Endometrial microvascular endothelial cells (primary cell): ENCODE data around the gene LDHAL6B. TPM values are rescaled to one million over a fixed set of nuclear protein-coding genes. Genes with fewer than 3 reads are reported as not detected.

Source experiments
- in situ Hi-C: cut with HindIII; loops from 2 replicates; pipeline ENCODE4 v1.10.0; 2017; ENCODE audit warnings: low sequenced_read_pairs, low pct_unique_long_range_greater_than_20kb; ENCODE audit errors: inconsistent ontology term
- total RNA-seq: library from RNA; depleted of rRNA; stranded (reverse); fragments of >200 nt; gene quantifications from one replicate; pipeline ENCODE4 v1.2.3, GENCODE V29; 2015; ENCODE audit errors: inconsistent ontology term

Gene LDHAL6B
- total RNA-seq, 1 donor from 2014 or later, result not detected

- in situ Hi-C loops, result no loop called here
These were observed 33.4 kb downstream of the LDHAL6B start for GRCh38 chr15:59240036-59240435.

GRCh38 chr15:59242649-59243048 is 36.0 kb downstream of the LDHAL6B start:
- in situ Hi-C loops, result no loop called here

- in situ Hi-C loops, result no loop called here
These were observed 37.0 kb downstream of the LDHAL6B start for GRCh38 chr15:59243622-59244021.

DNA sequence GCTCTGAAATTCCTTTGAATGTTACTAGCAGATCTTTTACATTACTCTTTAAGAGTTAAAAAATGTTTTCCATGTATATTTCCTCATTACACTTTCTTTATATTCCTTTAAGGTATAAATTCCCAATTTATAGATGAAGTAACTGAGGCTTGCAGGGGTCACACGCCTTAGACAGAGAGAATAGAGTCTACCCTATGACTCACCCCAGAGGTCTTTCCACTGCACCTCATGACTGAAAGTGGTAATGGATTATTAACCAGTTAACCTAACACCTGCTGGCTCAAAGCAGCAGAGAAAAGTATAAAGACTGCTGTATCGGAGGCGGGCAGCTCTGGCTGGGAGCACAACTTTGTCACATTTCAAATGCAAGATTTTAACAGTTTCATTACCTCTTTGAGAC is 37.7 kb downstream of the LDHAL6B start:
- in situ Hi-C loops, result no loop called here

DNA sequence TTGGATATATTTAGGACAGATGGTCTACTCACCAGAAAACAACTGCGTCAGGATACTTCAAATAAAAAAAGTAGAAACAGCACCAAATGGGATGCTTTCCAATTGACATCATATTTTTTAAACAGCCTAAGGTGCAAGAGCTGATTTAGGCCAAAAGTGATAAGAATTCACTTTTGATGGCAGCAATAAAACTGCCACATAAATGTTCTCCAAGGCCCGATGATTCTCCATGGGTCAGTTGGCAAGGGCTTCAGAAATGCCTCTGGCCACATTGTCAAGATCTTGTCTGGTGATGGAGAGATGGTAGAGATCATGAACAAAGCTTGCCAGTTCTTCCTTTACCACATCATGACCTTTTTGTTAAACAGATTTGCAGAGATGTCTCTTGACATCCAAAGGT is 38.9 kb downstream of the LDHAL6B start:
- in situ Hi-C loops, result no loop called here

- in situ Hi-C loops, result no loop called here
These were observed 40.7 kb downstream of the LDHAL6B start for GRCh38 chr15:59247364-59247763.

- in situ Hi-C loops, result no loop called here
These were observed 43.2 kb downstream of the LDHAL6B start for GRCh38 chr15:59249816-59250215.

DNA sequence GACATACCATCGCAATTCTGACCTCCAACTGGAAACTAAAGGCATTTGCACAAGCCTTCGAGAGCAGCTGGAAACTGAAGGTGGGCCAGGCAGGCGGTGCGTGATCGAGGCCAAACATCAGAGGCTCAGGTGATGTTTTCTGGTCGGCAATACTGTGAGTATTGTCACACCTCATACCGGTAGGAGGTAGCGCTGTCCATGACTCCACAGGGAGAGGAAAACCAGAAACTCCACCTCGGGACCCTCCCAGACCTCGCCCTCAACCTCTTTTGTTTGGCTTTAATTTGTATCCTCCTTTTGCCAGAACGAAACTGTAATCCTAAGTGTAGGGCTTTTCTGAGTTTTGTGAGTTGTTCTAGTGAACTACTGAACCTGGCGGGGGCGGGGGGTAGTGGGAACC is 43.6 kb downstream of the LDHAL6B start:
- in situ Hi-C loops, result no loop called here

GRCh38 chr15:59251001-59251845 is 44.6 kb downstream of the LDHAL6B start:
- in situ Hi-C loops, result no loop called here

DNA sequence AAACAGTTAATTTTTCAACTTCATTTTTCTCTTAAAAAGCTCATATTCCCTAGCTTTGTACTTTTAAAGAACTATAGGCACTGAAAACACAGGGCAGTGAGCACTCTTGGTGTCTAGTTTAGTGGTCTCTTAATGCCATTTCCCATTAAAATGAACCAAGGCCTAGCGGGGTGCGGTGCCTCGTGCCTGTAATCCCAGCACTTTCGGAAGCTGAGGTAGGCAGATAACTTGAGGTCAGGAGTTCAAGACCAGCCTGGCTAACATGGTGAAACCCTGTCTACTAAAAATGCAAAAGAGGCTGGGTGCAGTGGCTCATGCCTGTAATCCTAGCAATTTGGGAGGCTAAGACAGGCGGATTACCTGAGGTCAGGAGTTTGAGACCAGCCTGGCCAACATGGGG is 45.5 kb downstream of the LDHAL6B start:
- in situ Hi-C loops, result no loop called here

DNA sequence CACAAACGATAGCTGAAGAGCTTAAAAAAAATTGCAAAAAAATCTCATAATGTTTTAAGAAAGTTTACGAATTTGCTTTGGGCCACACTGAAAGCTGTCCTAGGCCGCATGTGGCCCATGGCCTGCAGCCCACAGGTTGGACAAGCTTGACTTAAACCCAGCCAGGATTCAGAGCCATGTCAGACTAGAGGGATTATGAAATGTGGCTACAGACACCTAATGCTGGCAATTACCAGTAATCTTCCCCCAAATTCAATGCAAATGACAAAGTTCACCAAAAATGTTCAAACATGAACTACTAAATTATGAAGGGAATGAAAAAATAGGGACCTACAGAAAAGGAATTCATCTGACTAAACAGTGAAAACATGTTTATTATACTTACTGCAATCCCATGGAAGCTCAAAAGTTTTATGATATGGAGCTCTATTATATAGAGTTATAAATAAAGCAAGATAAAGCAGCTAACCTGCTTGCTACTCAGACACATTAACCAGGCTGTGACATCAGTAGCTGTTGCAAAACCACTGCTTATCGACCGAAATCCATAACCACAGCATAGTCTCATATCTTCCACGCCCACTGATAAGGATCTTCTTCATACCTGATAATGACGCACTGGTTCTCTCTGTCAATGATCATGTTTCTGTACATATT is 49.2 kb downstream of the LDHAL6B start:
- in situ Hi-C loops, result no loop called here

- in situ Hi-C loops, result no loop called here
These were observed 49.8 kb downstream of the LDHAL6B start for GRCh38 chr15:59256482-59256881.

- in situ Hi-C loops, result no loop called here
These were observed 50.5 kb downstream of the LDHAL6B start for GRCh38 chr15:59257140-59257539.

Other genes with a start within 250 kb of the LDHAL6B start
- gene RNF111, start 219.2 kb upstream of the LDHAL6B start, total RNA-seq, result 17.5 TPM
- 101 TPM for gene CCNB2, start 101.7 kb upstream of the LDHAL6B start, total RNA-seq
- gene MYO1E, start 166.0 kb downstream of the LDHAL6B start, total RNA-seq, result 120 TPM
- 0.28 TPM for gene FAM81A, start 231.3 kb downstream of the LDHAL6B start, total RNA-seq